ENCODE results near the gene FGR. TPM values are rescaled to one million over a fixed set of nuclear protein-coding genes. Genes with fewer than 3 reads are reported as not detected.

The FGR gene
- polyA plus RNA-seq, 3 donors, result 371 to 1,340 (median 571) TPM

GRCh38 chr1:27616441-27616840, 18.5 kb downstream of the FGR start:
- WGBS (ENCODE audit: insufficient coverage), result 100% methylated on average over 1 of the region's 2 CpGs
- H3K4me3 ChIP-seq (replicated peaks in 1 of 3; ENCODE audit: low read depth in 2 of 3, low read length in 3 of 3), result no peak overlapping the region
- no peaks in the 10 kb centered on the region for H3K9me3 ChIP-seq (replicated peaks in 1 of 2; ENCODE audit: control insufficient read depth in 1 of 2, insufficient read depth in 1 of 2, low read length in 2 of 2)
- peaks cover 76 to 86% of the 10 kb centered on the region in 2 donors for H3K4me1 ChIP-seq (ENCODE audit: control insufficient read depth in 1 of 2, insufficient read depth in 2 of 2, low read length in 2 of 2)
- H3K27me3 Mint-ChIP-seq (ENCODE audit: low read depth in 3 of 3), result peaks cover 0 to 4% (median 1%) of the 10 kb centered on the region in 3 donors
- no peaks in the 10 kb centered on the region for H3K9me3 Mint-ChIP-seq
- no peak overlapping the region for H3K9ac ChIP-seq (ENCODE audit: insufficient read depth, low read length, poor library complexity, severe bottlenecking)
- H3K36me3 ChIP-seq (replicated peaks in 1 of 2; ENCODE audit: control insufficient read depth in 1 of 2, insufficient read depth in 2 of 2, low read length in 2 of 2), result peaks cover 98 to 100% of the 10 kb centered on the region in 2 donors
- intact Hi-C loops (cut with micrococcal nuclease), result no loop called here
- peaks cover 76% of the 10 kb centered on the region for H3K79me2 ChIP-seq (ENCODE audit: insufficient read depth, low read length)
- peak; percentile 22 for TF ChIP-seq CTCF (IDR thresholded peaks at IDR 0.05)
- no peak overlapping the region for H3K4me2 ChIP-seq (replicated peaks; ENCODE audit: extremely low read depth, low read length, poor library complexity, severe bottlenecking)
- H4K20me1 ChIP-seq (ENCODE audit: insufficient read depth, low read length), result peaks cover 100% of the 10 kb centered on the region
- DNase-seq, result no peak
- peak overlapping the region in 6 of 7 donors; percentile 57 to 91 (median 86) for H3K27ac Mint-ChIP-seq
- H3K27ac ChIP-seq (ENCODE audit: low read depth in 1 of 2, low read length in 2 of 2), result peak overlapping the region; percentile 43 to 84
- no peak overlapping the region for H2AFZ ChIP-seq (ENCODE audit: insufficient read depth, low read depth, low read length, poor library complexity, severe bottlenecking)
- H3K36me3 Mint-ChIP-seq, result peaks cover 0 to 95% of the 10 kb centered on the region in 2 donors
- H3K4me1 Mint-ChIP-seq, result peaks cover 71% of the 10 kb centered on the region
- H3K4me3 Mint-ChIP-seq, result no peak overlapping the region
- no peaks in the 10 kb centered on the region for H3K27me3 ChIP-seq (ENCODE audit: control insufficient read depth in 2 of 2, insufficient read depth in 2 of 2, low read length in 2 of 2)

- Mint-ChIP-seq H3K4me1 (peaks cover 63% of the 10 kb centered on the region), H3K27me3 (ENCODE audit: low read depth in 3 of 3) (peaks cover 0 to 4% (median 1%) of the 10 kb centered on the region in 3 donors), H3K4me3 (peak overlapping the region in 1 of 2 donors; percentile 51), H3K9me3 (no peaks in the 10 kb centered on the region), H3K36me3 (peaks cover 0 to 93% of the 10 kb centered on the region in 2 donors), H3K27ac (peak overlapping the region; percentile 75 to 91 (median 85))
- no peak overlapping the region for H3K9ac ChIP-seq (ENCODE audit: insufficient read depth, low read length, poor library complexity, severe bottlenecking)
- 92% methylated on average over 35 of the region's 41 CpGs for WGBS (ENCODE audit: insufficient coverage)
- no peak for DNase-seq
- H4K20me1 ChIP-seq (ENCODE audit: insufficient read depth, low read length), result peaks cover 100% of the 10 kb centered on the region
- no peaks in the 10 kb centered on the region for H3K9me3 ChIP-seq (replicated peaks in 1 of 2; ENCODE audit: control insufficient read depth in 1 of 2, insufficient read depth in 1 of 2, low read length in 2 of 2)
- peaks cover 95 to 100% of the 10 kb centered on the region in 2 donors for H3K36me3 ChIP-seq (replicated peaks in 1 of 2; ENCODE audit: control insufficient read depth in 1 of 2, insufficient read depth in 2 of 2, low read length in 2 of 2)
- no peaks in the 10 kb centered on the region for H3K27me3 ChIP-seq (ENCODE audit: control insufficient read depth in 2 of 2, insufficient read depth in 2 of 2, low read length in 2 of 2)
- no peak for TF ChIP-seq CTCF (IDR thresholded peaks at IDR 0.05)
- peaks cover 70 to 84% of the 10 kb centered on the region in 2 donors for H3K4me1 ChIP-seq (ENCODE audit: control insufficient read depth in 1 of 2, insufficient read depth in 2 of 2, low read length in 2 of 2)
- no peak overlapping the region for H3K4me2 ChIP-seq (replicated peaks; ENCODE audit: extremely low read depth, low read length, poor library complexity, severe bottlenecking)
- H2AFZ ChIP-seq (ENCODE audit: insufficient read depth, low read depth, low read length, poor library complexity, severe bottlenecking), result no peak overlapping the region
- intact Hi-C loops (cut with micrococcal nuclease), result no loop called here
- H3K79me2 ChIP-seq (ENCODE audit: insufficient read depth, low read length), result peaks cover 68% of the 10 kb centered on the region
- no peak overlapping the region for H3K4me3 ChIP-seq (replicated peaks in 1 of 3; ENCODE audit: low read depth in 2 of 3, low read length in 3 of 3)
- peak overlapping the region; percentile 43 to 84 for H3K27ac ChIP-seq (ENCODE audit: low read depth in 1 of 2, low read length in 2 of 2)
Observed at GRCh38 chr1:27615346-27616192, 19.4 kb downstream of the FGR start.

Measured in CD14-positive monocyte (primary cell).